ENCODE results near the gene FIBCD1.

Gene FIBCD1

GRCh38 chr9:130937146-130938076 lies 1.6 kb downstream of the FIBCD1 start:
- no peak for DNase-seq (ENCODE audit: low read depth in 1 of 2, low spot score in 1 of 2)

- no peak for DNase-seq (ENCODE audit: low read depth in 1 of 2, low spot score in 1 of 2)
Observed at GRCh38 chr9:130936285-130937117, 2.5 kb downstream of the FIBCD1 start.

GRCh38 chr9:130935648-130936271 lies 3.3 kb downstream of the FIBCD1 start:
- no peak for DNase-seq (ENCODE audit: low read depth in 1 of 2, low spot score in 1 of 2)

GRCh38 chr9:130934702-130935647 lies 4.1 kb downstream of the FIBCD1 start:
- DNase-seq (ENCODE audit: low read depth in 1 of 2, low spot score in 1 of 2), result no peak

GRCh38 chr9:130934246-130934645 lies 4.8 kb downstream of the FIBCD1 start:
- no peak for DNase-seq (ENCODE audit: low read depth in 1 of 2, low spot score in 1 of 2)

GRCh38 chr9:130933114-130934046 lies 5.7 kb downstream of the FIBCD1 start:
- no peak for DNase-seq (ENCODE audit: low read depth in 1 of 2, low spot score in 1 of 2)

GRCh38 chr9:130932255-130933079 lies 6.6 kb downstream of the FIBCD1 start:
- no peak for DNase-seq (ENCODE audit: low read depth in 1 of 2, low spot score in 1 of 2)

GRCh38 chr9:130931508-130932254 lies 7.4 kb downstream of the FIBCD1 start:
- DNase-seq (ENCODE audit: low read depth in 1 of 2, low spot score in 1 of 2), result no peak

- DNase-seq (ENCODE audit: low read depth in 1 of 2, low spot score in 1 of 2), result no peak
Observed at GRCh38 chr9:130930804-130931349, 8.2 kb downstream of the FIBCD1 start.

GRCh38 chr9:130930132-130930803 lies 8.8 kb downstream of the FIBCD1 start:
- no peak for DNase-seq (ENCODE audit: low read depth in 1 of 2, low spot score in 1 of 2)

GRCh38 chr9:130929571-130930038 lies 9.4 kb downstream of the FIBCD1 start:
- no peak for DNase-seq (ENCODE audit: low read depth in 1 of 2, low spot score in 1 of 2)

- no peak for DNase-seq (ENCODE audit: low read depth in 1 of 2, low spot score in 1 of 2)
Observed at GRCh38 chr9:130927995-130928900, 10.8 kb downstream of the FIBCD1 start.

GRCh38 chr9:130927338-130927737 lies 11.7 kb downstream of the FIBCD1 start:
- DNase-seq (ENCODE audit: low read depth in 1 of 2, low spot score in 1 of 2), result no peak

- DNase-seq (ENCODE audit: low read depth in 1 of 2, low spot score in 1 of 2), result no peak
Observed at GRCh38 chr9:130925050-130925678, 13.9 kb downstream of the FIBCD1 start.

- no peak for DNase-seq (ENCODE audit: low read depth in 1 of 2, low spot score in 1 of 2)
Observed at GRCh38 chr9:130924448-130924788, 14.6 kb downstream of the FIBCD1 start.

Data from stimulated activated CD4-positive, alpha-beta T cell treated with anti-CD3 and anti-CD28 coated beads, Interleukin-15, amount 100 ng/mL, for 1 hour (primary cell).